Measurements from ENCODE around the gene FAF1. TPM values are rescaled to one million over a fixed set of nuclear protein-coding genes. Genes with fewer than 3 reads are reported as not detected.
A peak's percentile ranks its signal among the peaks of the same experiment; 100 is the strongest.

The FAF1 gene
- total and polyA plus RNA-seq, 2 experiments from 2014 or later: 7.2 to 49.1 TPM

DNA sequence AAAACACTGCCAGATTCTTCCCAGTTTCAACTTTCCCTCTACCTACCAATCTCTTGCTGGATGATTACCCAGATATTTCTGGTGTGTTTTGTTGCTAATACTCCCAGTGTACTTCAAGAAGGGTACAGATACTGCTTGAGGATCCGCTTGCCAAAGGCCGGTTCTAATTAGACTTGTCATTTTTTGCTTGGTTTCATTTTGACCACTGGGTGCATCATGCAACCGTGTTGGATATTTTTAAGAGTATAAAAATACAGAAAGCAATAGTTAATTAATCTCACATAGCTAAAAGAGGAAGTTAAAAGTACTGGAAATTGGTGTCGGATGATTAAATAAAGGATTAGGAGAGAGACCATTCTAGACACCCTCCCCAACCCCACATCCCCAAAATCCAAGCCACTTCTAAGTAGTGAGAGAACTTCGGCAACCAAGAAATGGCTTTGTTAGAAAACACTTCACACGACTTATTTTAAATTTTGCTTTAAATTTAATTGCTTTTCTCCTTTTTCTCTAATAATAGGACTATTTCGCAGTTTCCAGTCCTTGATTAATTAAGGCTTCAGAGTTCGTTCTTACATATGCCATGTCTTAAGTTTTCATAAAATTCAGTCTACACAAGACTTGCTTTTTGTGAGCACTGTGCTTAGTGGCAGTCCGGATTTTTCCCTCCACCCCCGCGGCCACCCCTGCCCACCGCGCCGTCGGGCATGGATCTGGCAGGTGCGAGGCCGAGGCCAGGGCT, 7.5 kb upstream of the FAF1 start:
- Histone ChIP-seq H3K27ac (peak overlapping the region; percentile 96), H3K4me3 (peak overlapping the region; percentile 96), H4K20me1 (ENCODE audit: insufficient read depth) (no peaks in the 10 kb centered on the region), H3F3A (ENCODE audit: insufficient read depth) (peaks cover 33% of the 10 kb centered on the region), H3K4me2 (ENCODE audit: unreplicated experiment) (peak overlapping the region; percentile 89), H3K4me1 (ENCODE audit: insufficient read depth) (peaks cover 18% of the 10 kb centered on the region; the same call in 1 of the 2 replicates), H3K79me2 (ENCODE audit: insufficient read depth) (peaks cover 31% of the 10 kb centered on the region), H3K9me2 (ENCODE audit: insufficient read depth) (no peaks in the 10 kb centered on the region), H3K36me3 (ENCODE audit: low read depth) (no peaks in the 10 kb centered on the region), H3K9ac (peak overlapping the region; percentile 93), H3K9me3 (ENCODE audit: low read depth) (no peaks in the 10 kb centered on the region), H3K27me3 (replicated peaks; ENCODE audit: insufficient read depth) (no peaks in the 10 kb centered on the region), H2AFZ (peak overlapping the region; percentile 92)
- in situ Hi-C loops (cut with MboI): no loop called here
- TF ChIP-seq EZH2 (IDR thresholded peaks at IDR 0.05; ENCODE audit: insufficient read depth, poor library complexity, severe bottlenecking) (no peak), EZH2phosphoT487 (IDR thresholded peaks at IDR 0.05; ENCODE audit: insufficient read depth, low read depth) (no peak)
- DNase-seq: peak; percentile 68
- WGBS, 2 experiments (ENCODE audit: low coverage in 1 of 2, low lambda C conversion rate in 2 of 2, missing lambda C conversion rate in 2 of 2): 2% methylated on average over 17 of the region's 17 CpGs

DNA sequence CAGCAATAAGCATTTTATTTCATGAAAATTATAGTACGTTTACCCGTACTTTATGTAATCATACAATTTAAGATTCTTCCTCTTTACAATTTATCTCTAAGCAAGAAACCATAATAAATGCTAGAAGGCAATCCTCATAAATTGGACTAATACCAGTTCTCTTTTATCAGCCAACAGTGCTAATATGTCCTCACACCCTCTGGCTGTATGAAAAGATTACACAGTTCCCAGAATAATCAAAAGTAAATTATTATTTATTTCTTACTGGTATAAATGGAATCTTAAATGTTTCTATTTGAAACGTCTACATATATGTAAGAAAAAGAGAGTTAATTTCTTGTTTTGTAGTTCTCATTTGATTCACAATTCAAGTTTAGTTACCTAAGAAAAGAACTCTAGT, 6.9 kb upstream of the FAF1 start:
- no peaks in the 10 kb centered on the region for H4K20me1 ChIP-seq (ENCODE audit: insufficient read depth)
- H3K79me2 ChIP-seq (ENCODE audit: insufficient read depth): peaks cover 25% of the 10 kb centered on the region
- H3K9me2 ChIP-seq (ENCODE audit: insufficient read depth): no peaks in the 10 kb centered on the region
- 64 to 68% methylated on average over 3 of the region's 3 CpGs for WGBS, 2 experiments (ENCODE audit: low coverage in 1 of 2, low lambda C conversion rate in 2 of 2, missing lambda C conversion rate in 2 of 2)
- peak overlapping the region; percentile 96 for H3K4me3 ChIP-seq
- no peak for DNase-seq
- peak overlapping the region; percentile 92 for H2AFZ ChIP-seq
- peaks cover 15% of the 10 kb centered on the region; the same call in 1 of the 2 replicates for H3K4me1 ChIP-seq (ENCODE audit: insufficient read depth)
- peak overlapping the region; percentile 96 for H3K27ac ChIP-seq
- H3K4me2 ChIP-seq (ENCODE audit: unreplicated experiment): peak overlapping the region; percentile 89
- in situ Hi-C loops (cut with MboI): no loop called here
- peak overlapping the region; percentile 93 for H3K9ac ChIP-seq
- no peak for TF ChIP-seq EZH2phosphoT487 (IDR thresholded peaks at IDR 0.05; ENCODE audit: insufficient read depth, low read depth)
- no peak for TF ChIP-seq EZH2 (IDR thresholded peaks at IDR 0.05; ENCODE audit: insufficient read depth, poor library complexity, severe bottlenecking)
- H3F3A ChIP-seq (ENCODE audit: insufficient read depth): peaks cover 33% of the 10 kb centered on the region
- no peaks in the 10 kb centered on the region for H3K27me3 ChIP-seq (replicated peaks; ENCODE audit: insufficient read depth)
- no peaks in the 10 kb centered on the region for H3K36me3 ChIP-seq (ENCODE audit: low read depth)
- H3K9me3 ChIP-seq (ENCODE audit: low read depth): no peaks in the 10 kb centered on the region

- 0 out of 2 replicates have a peak, but pooled peaks cover 11% of the 10 kb centered on the region for H3K4me1 ChIP-seq (ENCODE audit: insufficient read depth)
- no peak overlapping the region for H3K4me3 ChIP-seq
- no peak overlapping the region for H2AFZ ChIP-seq
- 86 to 87% methylated on average over 11 of the region's 11 CpGs for WGBS, 2 experiments (ENCODE audit: low coverage in 1 of 2, low lambda C conversion rate in 2 of 2, missing lambda C conversion rate in 2 of 2)
- no peaks in the 10 kb centered on the region for H3K9me3 ChIP-seq (ENCODE audit: low read depth)
- in situ Hi-C loops (cut with MboI): no loop called here
- no peak overlapping the region for H3K27ac ChIP-seq
- no peaks in the 10 kb centered on the region for H3K36me3 ChIP-seq (ENCODE audit: low read depth)
- TF ChIP-seq EZH2phosphoT487 (IDR thresholded peaks at IDR 0.05; ENCODE audit: insufficient read depth, low read depth) (no peak), EZH2 (IDR thresholded peaks at IDR 0.05; ENCODE audit: insufficient read depth, poor library complexity, severe bottlenecking) (no peak)
- H4K20me1 ChIP-seq (ENCODE audit: insufficient read depth): no peaks in the 10 kb centered on the region
- no peak overlapping the region for H3K4me2 ChIP-seq (ENCODE audit: unreplicated experiment)
- H3F3A ChIP-seq (ENCODE audit: insufficient read depth): peaks cover 27% of the 10 kb centered on the region
- H3K27me3 ChIP-seq (replicated peaks; ENCODE audit: insufficient read depth): no peaks in the 10 kb centered on the region
- H3K9ac ChIP-seq: no peak overlapping the region
- peaks cover 4% of the 10 kb centered on the region; the same call in 1 of the 2 replicates for H3K79me2 ChIP-seq (ENCODE audit: insufficient read depth)
- no peak for DNase-seq
- H3K9me2 ChIP-seq (ENCODE audit: insufficient read depth): no peaks in the 10 kb centered on the region
Observed at GRCh38 chr1:50964863-50965262, 4.8 kb upstream of the FAF1 start.

GRCh38 chr1:50959303-50959912, 659 bp downstream of the FAF1 start:
- in situ Hi-C loops (cut with MboI): no loop called here
- WGBS, 2 experiments (ENCODE audit: low coverage in 1 of 2, low lambda C conversion rate in 2 of 2, missing lambda C conversion rate in 2 of 2): 1 to 3% methylated on average over 30 to 33 of the region's 38 CpGs
- peak overlapping the region; percentile 95 for H3K4me2 ChIP-seq (ENCODE audit: unreplicated experiment)
- peaks cover 5% of the 10 kb centered on the region; the same call in 1 of the 2 replicates for H3F3A ChIP-seq (ENCODE audit: insufficient read depth)
- H3K4me1 ChIP-seq (ENCODE audit: insufficient read depth): peaks cover 7% of the 10 kb centered on the region; the same call in 1 of the 2 replicates
- TF ChIP-seq EZH2 (IDR thresholded peaks at IDR 0.05; ENCODE audit: insufficient read depth, poor library complexity, severe bottlenecking): no peak
- TF ChIP-seq EZH2phosphoT487 (IDR thresholded peaks at IDR 0.05; ENCODE audit: insufficient read depth, low read depth): no peak
- H4K20me1 ChIP-seq (ENCODE audit: insufficient read depth): peaks cover 3% of the 10 kb centered on the region; the same call in 1 of the 2 replicates
- peak overlapping the region; percentile 40 for H3K27ac ChIP-seq
- no peaks in the 10 kb centered on the region for H3K9me3 ChIP-seq (ENCODE audit: low read depth)
- H3K4me3 ChIP-seq: peak overlapping the region; percentile 91
- H3K9ac ChIP-seq: peak overlapping the region; percentile 82
- no peaks in the 10 kb centered on the region for H3K9me2 ChIP-seq (ENCODE audit: insufficient read depth)
- H3K36me3 ChIP-seq (ENCODE audit: low read depth): no peaks in the 10 kb centered on the region
- H3K27me3 ChIP-seq (replicated peaks; ENCODE audit: insufficient read depth): no peaks in the 10 kb centered on the region
- H2AFZ ChIP-seq: peak overlapping the region; percentile 97
- peak; percentile 74 for DNase-seq
- H3K79me2 ChIP-seq (ENCODE audit: insufficient read depth): peaks cover 52% of the 10 kb centered on the region

Data from GM23248 (cell line).